Activated gamma-delta T cell treated with Interleukin-2 at 50 U/mL for 16 hours (primary cell): ENCODE data around the gene SLC6A3.

Experiments used
- DNase-seq: peaks from one replicate; pipeline ENCODE4 v3.0.0-alpha.2; 2020

SLC6A3 gene

GRCh38 chr5:1344975-1345838 is 100.0 kb downstream of the SLC6A3 start, which contains the start of gene CLPTM1L:
TSS of gene CLPTM1L (minus strand) at chr5:1345099. CDS start at chr5:1344841, 258 bp downstream.
- DNase-seq = peak; percentile 84

- peak; percentile 19 for DNase-seq
These were observed 101.0 kb downstream of the SLC6A3 start for GRCh38 chr5:1343931-1344901.

- no peak for DNase-seq
These were observed 101.9 kb downstream of the SLC6A3 start for GRCh38 chr5:1343315-1343751.
